ENCODE results near the gene USP25.

Gene USP25

DNA sequence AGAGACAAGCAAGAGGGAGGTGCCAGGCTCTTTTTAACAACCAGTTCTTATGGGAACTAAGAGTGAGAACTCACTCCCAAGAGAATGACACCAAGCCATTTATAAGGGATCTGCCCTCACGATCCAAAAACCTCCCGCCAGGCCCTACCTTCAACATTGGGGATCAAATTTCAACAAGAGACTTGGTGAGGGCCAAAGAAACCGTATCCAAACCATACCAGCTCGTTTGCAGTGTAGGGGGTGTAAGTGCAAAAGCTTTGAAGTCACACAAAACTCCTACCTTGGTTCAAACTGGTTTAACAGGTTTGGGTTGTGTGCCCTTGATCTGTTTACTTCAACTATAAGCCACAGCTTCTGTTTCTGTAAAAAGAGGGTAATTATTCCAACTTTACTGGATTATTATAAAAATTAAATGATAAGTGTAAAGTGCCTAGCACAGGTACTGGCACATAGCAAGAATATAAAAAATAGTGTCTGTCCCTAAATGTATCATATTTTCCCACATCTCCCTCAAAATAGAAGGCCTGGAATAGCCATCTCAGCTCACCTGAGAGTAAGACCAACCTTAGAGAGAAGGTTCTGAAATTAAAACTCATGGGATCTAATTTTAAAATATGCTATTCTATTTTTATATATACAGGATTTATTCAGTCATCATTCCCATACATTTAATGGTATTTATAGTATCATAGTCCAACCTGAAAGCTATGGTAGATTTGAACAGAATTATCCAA, 7.0 kb upstream of the USP25 start:
- ATAC-seq: no peak
- TF ChIP-seq OSR1 (CRISPR knock-in tag; IDR thresholded peaks at IDR 0.05) (no peak), ZNF565 (CRISPR knock-in tag; conservative IDR thresholded peaks at IDR 0.05; ENCODE audit: low read depth) (no peak), ISL1 (CRISPR knock-in tag; IDR thresholded peaks at IDR 0.05) (no peak), ZFP30 (CRISPR knock-in tag; IDR thresholded peaks at IDR 0.05) (no peak), ARNTL (CRISPR knock-in tag; IDR thresholded peaks at IDR 0.05; ENCODE audit: borderline replicate concordance, low read depth) (no peak)
- TF ChIP-seq, protein P1, sequence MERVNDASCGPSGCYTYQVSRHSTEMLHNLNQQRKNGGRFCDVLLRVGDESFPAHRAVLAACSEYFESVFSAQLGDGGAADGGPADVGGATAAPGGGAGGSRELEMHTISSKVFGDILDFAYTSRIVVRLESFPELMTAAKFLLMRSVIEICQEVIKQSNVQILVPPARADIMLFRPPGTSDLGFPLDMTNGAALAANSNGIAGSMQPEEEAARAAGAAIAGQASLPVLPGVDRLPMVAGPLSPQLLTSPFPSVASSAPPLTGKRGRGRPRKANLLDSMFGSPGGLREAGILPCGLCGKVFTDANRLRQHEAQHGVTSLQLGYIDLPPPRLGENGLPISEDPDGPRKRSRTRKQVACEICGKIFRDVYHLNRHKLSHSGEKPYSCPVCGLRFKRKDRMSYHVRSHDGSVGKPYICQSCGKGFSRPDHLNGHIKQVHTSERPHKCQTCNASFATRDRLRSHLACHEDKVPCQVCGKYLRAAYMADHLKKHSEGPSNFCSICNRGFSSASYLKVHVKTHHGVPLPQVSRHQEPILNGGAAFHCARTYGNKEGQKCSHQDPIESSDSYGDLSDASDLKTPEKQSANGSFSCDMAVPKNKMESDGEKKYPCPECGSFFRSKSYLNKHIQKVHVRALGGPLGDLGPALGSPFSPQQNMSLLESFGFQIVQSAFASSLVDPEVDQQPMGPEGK (CRISPR knock-in tag; IDR thresholded peaks at IDR 0.05; ENCODE audit: borderline replicate concordance): no peak
- TF ChIP-seq, protein P2, sequence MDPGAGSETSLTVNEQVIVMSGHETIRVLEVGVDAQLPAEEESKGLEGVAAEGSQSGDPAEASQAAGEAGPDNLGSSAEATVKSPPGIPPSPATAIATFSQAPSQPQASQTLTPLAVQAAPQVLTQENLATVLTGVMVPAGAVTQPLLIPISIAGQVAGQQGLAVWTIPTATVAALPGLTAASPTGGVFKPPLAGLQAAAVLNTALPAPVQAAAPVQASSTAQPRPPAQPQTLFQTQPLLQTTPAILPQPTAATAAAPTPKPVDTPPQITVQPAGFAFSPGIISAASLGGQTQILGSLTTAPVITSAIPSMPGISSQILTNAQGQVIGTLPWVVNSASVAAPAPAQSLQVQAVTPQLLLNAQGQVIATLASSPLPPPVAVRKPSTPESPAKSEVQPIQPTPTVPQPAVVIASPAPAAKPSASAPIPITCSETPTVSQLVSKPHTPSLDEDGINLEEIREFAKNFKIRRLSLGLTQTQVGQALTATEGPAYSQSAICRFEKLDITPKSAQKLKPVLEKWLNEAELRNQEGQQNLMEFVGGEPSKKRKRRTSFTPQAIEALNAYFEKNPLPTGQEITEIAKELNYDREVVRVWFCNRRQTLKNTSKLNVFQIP (CRISPR knock-in tag; IDR thresholded peaks at IDR 0.05; ENCODE audit: borderline replicate concordance, low read depth): no peak
- TF ChIP-seq, protein P3, sequence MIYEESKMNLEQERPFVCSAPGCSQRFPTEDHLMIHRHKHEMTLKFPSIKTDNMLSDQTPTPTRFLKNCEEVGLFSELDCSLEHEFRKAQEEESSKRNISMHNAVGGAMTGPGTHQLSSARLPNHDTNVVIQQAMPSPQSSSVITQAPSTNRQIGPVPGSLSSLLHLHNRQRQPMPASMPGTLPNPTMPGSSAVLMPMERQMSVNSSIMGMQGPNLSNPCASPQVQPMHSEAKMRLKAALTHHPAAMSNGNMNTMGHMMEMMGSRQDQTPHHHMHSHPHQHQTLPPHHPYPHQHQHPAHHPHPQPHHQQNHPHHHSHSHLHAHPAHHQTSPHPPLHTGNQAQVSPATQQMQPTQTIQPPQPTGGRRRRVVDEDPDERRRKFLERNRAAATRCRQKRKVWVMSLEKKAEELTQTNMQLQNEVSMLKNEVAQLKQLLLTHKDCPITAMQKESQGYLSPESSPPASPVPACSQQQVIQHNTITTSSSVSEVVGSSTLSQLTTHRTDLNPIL (CRISPR knock-in tag; IDR thresholded peaks at IDR 0.05; ENCODE audit: low read depth): no peak

DNA sequence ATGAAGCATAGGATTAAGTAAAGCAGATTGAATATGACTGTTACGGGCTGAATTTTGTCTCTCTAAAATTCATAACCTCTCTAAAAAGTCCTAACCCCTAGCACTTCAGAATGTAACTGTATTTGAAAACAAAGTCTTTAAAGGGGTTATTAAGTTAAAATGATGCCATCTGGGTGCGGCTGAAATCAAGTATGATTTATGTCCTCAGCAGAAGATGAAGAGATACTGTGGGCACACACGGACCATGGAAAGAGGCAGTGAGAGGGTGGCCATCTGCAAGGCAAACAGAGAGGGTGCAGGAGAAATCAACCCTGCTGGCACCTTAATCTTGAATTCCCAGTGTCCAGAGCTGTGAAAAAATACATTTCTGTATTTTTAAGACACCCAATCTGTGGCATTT, 3.8 kb upstream of the USP25 start:
- no peak for TF ChIP-seq ZFP3 (CRISPR knock-in tag; IDR thresholded peaks at IDR 0.05)
- TF ChIP-seq ZC3H10 (CRISPR knock-in tag; IDR thresholded peaks at IDR 0.05): no peak
- no peak for TF ChIP-seq ZNF8 (CRISPR knock-in tag; IDR thresholded peaks at IDR 0.05)
- no peak for TF ChIP-seq TCF4 (CRISPR knock-in tag; IDR thresholded peaks at IDR 0.05; ENCODE audit: borderline replicate concordance)
- TF ChIP-seq BACH2 (CRISPR knock-in tag; IDR thresholded peaks at IDR 0.05; ENCODE audit: borderline replicate concordance): no peak
- no peak for TF ChIP-seq ESRRG (CRISPR knock-in tag; IDR thresholded peaks at IDR 0.05)
- no peak for ATAC-seq

- no peak for TF ChIP-seq TSHZ2 (CRISPR knock-in tag; IDR thresholded peaks at IDR 0.05)
- no peak for TF ChIP-seq ZNF565 (CRISPR knock-in tag; conservative IDR thresholded peaks at IDR 0.05; ENCODE audit: low read depth)
- TF ChIP-seq RARB (CRISPR knock-in tag; IDR thresholded peaks at IDR 0.05): no peak
- no peak for TF ChIP-seq GLIS3 (CRISPR knock-in tag; IDR thresholded peaks at IDR 0.05)
- TF ChIP-seq ISL1 (CRISPR knock-in tag; IDR thresholded peaks at IDR 0.05): no peak
- no peak for TF ChIP-seq CSDC2 (CRISPR knock-in tag; IDR thresholded peaks at IDR 0.05)
- no peak for TF ChIP-seq PPARA (CRISPR knock-in tag; IDR thresholded peaks at IDR 0.05; ENCODE audit: borderline replicate concordance)
- TF ChIP-seq, protein P2 (CRISPR knock-in tag; IDR thresholded peaks at IDR 0.05; ENCODE audit: borderline replicate concordance, low read depth): no peak
- no peak for TF ChIP-seq ZNF8 (CRISPR knock-in tag; IDR thresholded peaks at IDR 0.05)
- TF ChIP-seq ARNTL (CRISPR knock-in tag; IDR thresholded peaks at IDR 0.05; ENCODE audit: borderline replicate concordance, low read depth): no peak
- TF ChIP-seq BACH2 (CRISPR knock-in tag; IDR thresholded peaks at IDR 0.05; ENCODE audit: borderline replicate concordance): no peak
- TF ChIP-seq TOX (CRISPR knock-in tag; IDR thresholded peaks at IDR 0.05; ENCODE audit: borderline replicate concordance): no peak
- no peak for TF ChIP-seq OSR1 (CRISPR knock-in tag; IDR thresholded peaks at IDR 0.05)
- TF ChIP-seq ZNF70 (CRISPR knock-in tag; IDR thresholded peaks at IDR 0.05): no peak
- TF ChIP-seq ZFP3 (CRISPR knock-in tag; IDR thresholded peaks at IDR 0.05): no peak
- no peak for TF ChIP-seq ZC3H10 (CRISPR knock-in tag; IDR thresholded peaks at IDR 0.05)
- TF ChIP-seq, protein P1 (CRISPR knock-in tag; IDR thresholded peaks at IDR 0.05; ENCODE audit: borderline replicate concordance): no peak
- no peak for TF ChIP-seq SNAI2 (CRISPR knock-in tag; IDR thresholded peaks at IDR 0.05)
- ATAC-seq: no peak
Measured at GRCh38 chr21:15728046-15728445, 1.7 kb upstream of the USP25 start.
